ENCODE results near the gene VCPKMT. TPM values are rescaled to one million over a fixed set of nuclear protein-coding genes. Genes with fewer than 3 reads are reported as not detected.
A peak's percentile ranks its signal among the peaks of the same experiment; 100 is the strongest.

VCPKMT gene
- polyA plus RNA-seq, 3 donors = 11.8 to 16.5 (median 16.1) TPM

DNA sequence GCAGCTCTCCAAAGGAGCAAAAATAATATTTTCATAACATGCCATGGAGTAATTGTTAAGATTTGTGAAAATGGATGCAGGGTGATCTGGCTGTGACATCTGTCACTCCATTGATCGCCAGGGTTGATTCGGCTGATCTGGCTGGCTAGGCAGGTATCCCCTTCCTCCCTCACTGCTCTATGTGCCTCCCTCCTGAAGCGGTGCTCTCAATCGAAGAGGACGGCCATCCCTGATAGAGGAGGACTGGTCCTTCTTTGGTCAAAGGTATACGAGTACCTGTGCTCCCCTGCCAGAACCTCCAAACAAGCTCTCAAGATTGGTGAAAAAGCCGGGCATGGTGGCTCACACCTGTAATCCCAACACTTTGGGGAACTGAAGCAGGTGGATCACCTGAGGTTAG is 47.9 kb downstream of the VCPKMT start:
- no peak for DNase-seq

DNA sequence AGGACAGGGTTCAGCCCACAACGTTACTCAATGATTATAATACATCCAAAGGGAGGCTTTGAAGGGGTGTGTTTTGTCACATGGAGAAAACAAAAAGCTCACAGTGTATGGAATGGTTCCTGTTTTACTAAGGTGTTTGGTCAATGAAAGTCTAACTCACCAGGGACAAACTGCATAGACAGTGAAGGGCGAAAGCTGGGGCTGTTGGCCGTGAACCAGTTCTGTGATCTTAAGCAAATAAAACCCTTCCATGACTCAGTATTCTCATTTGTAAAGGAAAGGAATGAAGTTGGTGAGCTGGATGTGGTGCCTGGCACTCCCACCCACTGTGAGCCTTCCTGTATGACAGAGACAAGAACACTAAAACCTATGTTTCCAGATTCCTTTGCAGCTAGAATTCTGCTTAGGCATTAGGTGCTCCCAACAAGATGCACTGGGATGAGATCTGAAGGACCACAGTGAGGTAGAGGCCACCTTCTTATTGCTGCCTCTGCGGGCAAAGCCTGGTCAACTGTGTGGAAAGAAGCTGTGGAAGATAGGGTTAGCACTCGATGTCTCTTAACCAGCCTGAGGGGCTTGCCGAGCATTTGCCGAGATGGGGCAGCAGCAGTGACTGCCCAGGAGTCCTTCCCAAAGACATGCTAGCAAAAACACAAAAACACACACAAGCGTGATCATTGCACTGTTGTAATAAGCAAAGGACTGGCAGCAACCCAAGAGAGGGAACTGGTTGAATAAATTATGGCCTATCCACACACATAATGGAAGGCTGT is 48.5 kb downstream of the VCPKMT start:
- DNase-seq = no peak

DNA sequence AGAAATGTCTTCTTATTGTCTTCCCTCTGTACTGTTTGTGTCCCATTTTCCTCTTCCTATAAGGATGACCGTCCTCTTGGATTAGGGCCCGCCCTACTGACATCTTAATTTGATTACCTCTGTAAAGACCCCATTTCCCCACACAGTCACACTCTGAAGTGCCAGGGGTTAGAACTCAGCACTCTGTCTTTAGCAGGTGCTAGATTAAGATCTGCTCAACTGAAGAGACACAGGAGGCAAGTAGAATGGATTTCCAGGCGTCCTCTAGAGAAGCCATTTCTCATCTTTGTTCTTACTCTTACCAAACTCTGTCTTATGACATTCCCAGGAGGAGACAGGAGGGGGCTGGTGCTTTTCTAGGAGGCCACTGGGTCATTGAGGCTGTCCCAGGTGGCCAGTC is 50.8 kb downstream of the VCPKMT start:
- no peak for DNase-seq

DNA sequence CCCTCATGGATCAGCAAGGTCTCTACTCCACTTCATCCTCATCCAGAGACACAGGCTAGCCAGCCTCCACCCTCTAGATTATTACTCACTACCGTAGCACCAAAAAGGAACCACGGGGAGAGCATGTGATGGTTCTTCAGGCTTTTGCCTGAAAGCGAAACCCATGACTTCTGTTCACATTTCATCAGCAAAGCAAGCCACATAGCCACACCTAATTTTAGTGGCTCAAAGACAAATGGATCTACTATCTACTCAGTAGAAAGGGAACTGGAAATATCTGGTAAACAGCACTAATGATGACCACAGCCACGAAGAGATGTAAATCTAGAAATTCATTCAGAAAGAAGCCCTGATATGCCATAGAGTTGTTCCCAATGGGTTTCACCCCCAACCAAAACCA is 51.4 kb downstream of the VCPKMT start:
- no peak for DNase-seq

DNA sequence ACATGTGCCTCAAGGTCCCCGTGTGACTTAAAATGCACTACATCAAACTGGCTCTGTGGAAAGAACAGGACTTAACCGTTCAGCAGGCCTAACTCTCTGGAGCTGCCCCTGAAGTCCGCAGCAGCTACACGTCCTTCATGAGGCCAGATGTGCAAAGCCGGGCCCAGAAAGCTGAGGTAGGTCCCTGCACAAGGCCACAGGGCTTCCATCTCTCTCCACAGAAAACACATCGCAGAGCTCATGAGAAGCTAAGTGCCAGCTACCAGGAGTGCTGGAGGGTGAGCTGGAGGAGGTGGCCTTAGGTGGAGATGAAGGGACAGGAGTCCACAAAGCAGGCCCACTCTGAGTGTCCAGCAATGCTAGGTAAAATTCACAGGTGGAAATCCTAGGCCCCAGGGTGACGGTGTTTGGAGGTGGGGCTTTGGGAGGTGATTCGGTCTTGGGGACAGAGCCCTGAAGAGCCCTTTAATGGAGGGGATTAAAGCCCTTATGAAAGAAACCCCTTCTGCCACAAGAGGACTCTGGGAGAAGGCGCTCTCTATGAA is 52.4 kb downstream of the VCPKMT start:
- no peak for DNase-seq

DNA sequence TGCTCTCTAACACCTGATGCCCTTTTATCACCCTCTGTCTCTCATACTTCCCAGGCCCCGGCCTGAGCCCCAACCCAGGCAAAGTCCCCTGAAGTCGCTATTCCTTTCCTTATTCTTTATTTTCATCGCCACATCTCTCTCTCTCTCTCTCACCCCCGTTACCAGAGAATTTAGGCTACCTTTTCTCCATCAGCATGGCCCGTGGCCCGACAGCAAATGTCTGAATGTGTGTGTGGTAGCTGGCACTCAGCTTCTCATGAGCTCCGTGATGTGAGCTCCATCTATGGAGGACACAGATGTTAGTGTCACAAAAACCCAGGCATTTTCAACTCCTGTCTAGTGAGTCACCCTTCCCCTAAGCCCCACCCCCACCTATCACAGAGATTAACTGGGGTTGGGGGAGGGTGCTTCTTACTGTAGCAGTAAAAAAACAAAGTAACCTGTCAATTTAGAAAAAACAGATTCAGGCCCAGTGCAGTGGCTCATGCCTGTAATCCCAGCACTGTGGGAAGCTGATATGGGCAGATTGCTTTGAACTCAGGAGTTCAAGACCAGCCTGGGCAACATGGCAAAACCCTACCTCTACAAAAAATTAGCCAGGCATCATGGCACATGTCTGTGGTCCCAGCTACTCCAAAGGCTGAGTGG is 53.8 kb downstream of the VCPKMT start:
- peak; percentile 44 for DNase-seq

DNA sequence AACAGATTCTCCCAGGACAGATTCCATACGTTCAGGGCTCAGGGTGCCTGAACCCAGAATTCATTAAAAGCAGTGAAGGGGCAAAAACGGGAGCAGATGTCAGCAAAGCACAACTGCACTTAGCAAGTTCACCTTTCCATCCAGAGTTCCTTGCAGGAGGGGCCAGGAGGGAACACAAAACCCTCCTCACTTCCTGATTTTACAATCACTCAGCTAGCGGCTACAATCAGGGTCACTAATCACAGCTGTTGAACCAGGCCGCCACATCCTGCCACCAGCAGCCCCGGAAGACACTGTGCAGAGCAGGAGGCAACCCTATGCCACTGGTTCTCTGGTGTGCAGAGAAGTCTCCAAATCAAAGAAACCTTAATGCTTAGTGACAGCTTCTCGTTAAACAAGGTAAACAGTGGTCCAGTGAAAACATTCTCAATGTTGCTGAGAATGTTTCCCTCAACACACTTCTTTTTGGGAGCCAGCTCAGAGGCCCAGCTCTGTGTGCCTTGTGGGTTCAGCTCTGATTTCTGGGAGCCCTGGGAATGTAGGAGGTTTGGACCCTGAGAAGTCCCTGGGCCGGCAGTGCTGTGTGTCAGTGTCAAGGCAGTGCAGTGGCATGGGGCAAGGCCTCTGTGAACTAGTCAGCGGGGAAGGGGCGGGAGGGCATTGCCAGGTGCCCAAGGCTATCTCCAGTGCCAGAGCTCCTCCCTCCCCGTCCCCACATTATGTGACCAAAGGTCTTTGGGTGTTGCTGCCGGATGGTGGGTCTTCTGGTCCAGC is 54.5 kb downstream of the VCPKMT start:
- peak; percentile 54 for DNase-seq

DNA sequence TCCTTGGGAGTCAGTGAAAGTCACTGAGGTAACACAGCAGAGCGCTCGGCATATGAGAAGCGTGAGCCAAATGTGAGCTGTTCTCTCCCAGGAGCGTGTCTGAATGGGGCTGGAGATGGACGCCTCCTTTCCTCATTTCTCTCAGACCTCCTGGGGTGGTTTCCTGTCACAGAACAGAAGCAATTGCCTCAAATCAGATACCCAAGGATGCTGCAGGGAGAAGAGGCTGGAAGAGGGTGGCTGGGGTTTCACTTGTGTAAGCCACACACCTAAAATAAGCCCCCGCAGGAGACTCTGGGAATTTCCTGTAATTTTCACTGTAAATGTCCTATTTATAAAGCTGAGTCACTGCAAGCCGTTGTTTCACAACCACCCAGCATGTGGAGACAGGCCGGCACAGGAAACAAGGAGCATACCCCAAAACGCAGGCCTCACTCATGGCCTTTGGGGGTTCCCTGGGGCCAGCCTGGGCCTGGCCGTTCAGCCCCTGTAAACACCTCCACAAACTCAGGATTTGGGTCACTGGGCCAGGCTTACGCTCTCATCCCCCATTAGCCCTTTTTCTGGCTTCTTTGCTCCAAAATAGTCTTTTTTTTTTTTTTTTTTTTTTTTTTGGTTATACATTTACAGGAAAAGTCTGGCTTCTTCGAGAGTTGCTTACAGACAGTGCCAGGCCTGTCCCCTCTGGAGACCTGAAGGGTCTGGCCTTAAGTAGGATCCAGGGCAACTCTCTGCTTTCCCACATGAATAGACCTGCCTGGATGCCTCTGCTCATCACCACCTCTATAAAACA is 55.3 kb downstream of the VCPKMT start:
- DNase-seq = peak; percentile 48

DNA sequence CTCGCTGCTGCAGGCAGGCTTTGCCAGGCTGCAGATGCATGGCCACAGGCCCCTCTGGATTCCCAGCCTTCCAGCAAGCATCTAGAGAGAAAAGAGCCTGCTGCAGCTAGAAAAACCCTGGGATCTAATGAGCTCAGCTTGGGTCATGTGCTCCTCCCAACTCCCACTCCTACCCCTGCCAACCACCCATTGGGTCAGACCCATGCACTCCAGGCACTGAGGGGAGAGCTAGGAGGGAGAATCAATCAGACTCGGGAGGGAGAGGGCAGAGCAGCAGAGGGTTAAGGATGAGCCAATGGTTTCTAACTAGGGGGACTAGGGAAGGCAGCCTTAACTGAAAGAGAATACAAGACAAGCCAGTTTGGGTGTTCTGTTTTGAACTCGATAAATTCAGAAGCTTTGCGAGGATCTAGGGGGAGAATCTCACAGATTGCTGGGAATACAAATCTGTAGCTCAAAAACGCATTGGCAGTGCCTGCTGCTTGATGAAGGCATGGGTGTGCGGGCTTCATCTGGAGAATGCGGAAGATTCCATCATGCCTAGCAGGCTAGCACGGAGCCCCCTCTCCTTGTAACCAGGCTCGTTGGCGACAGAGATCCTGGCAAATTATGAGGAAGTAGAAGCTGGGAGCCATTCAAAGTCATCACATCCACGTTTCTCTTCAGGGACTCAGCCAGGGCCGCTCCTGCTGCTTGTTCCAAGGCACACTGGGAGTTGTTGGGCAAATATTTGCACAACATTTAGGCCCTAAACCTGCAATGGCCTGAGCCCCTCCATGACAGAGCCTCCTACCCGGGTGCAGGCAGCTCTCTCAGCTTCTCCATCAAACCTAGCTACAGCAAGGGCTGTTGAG is 56.4 kb downstream of the VCPKMT start:
- no peak for DNase-seq

Other genes starting within 250 kb of the VCPKMT start
- 10 to 100 TPM; 78.4 to 84.6 (median 82.0) TPM for gene ARF6, start 223.5 kb downstream of the VCPKMT start, polyA plus RNA-seq (ENCODE audit: insufficient read length in 3 of 3)
- 10 to 100 TPM; 33.0 to 39.0 (median 34.8) TPM for gene SOS2, start 115.0 kb upstream of the VCPKMT start, polyA plus RNA-seq (ENCODE audit: insufficient read length in 3 of 3)
- 10 to 100 TPM in 2 of 3 donors, 1 to 10 TPM in 1; 8.6 to 13.7 (median 10.4) TPM for gene L2HGDH, start 195.7 kb upstream of the VCPKMT start, polyA plus RNA-seq (ENCODE audit: insufficient read length in 3 of 3)
- 10 to 100 TPM; 16.8 to 31.9 (median 31.6) TPM for gene DMAC2L, start 195.8 kb upstream of the VCPKMT start, polyA plus RNA-seq (ENCODE audit: insufficient read length in 3 of 3)